Trophoblast cell (in vitro differentiated cells and primary cell): ENCODE measurements around the gene BST2.

Source experiments
- DNase-seq, 2 donors: peaks; one replicate each; pipeline ENCODE4 v3.0.0-alpha.2; 2016
- H2AFZ ChIP-seq: 2 replicates; pipeline ENCODE4 v1.6.1; 2013; ENCODE audit warnings: low read length, moderate library complexity, mild to moderate bottlenecking; ENCODE audit not compliant: insufficient read depth, poor library complexity
- H2AK5ac ChIP-seq: 2 replicates; pipeline ENCODE4 v1.6.1; 2013; ENCODE audit warnings: mild to moderate bottlenecking, low read length
- H2BK120ac ChIP-seq: 2 replicates; pipeline ENCODE4 v1.6.1; 2013; ENCODE audit warnings: low read length, mild to moderate bottlenecking, moderate library complexity; ENCODE audit not compliant: insufficient read depth, poor library complexity
- H2BK12ac ChIP-seq: 2 replicates; pipeline ENCODE4 v1.6.1; 2013; ENCODE audit warnings: mild to moderate bottlenecking, low read length, moderate library complexity
- H2BK5ac ChIP-seq: 2 replicates; pipeline ENCODE4 v1.6.1; 2013; ENCODE audit warnings: low read length, low read depth, moderate library complexity, mild to moderate bottlenecking; ENCODE audit not compliant: poor library complexity
- H3K14ac ChIP-seq: 2 replicates; pipeline ENCODE4 v1.6.1; 2013; ENCODE audit warnings: mild to moderate bottlenecking, low read length
- H3K18ac ChIP-seq: 2 replicates; pipeline ENCODE4 v1.6.1; 2013; ENCODE audit warnings: mild to moderate bottlenecking, low read length
- H3K23ac ChIP-seq: 2 replicates; pipeline ENCODE4 v1.6.1; 2013; ENCODE audit warnings: low read length
- H3K27ac ChIP-seq: 2 replicates; pipeline ENCODE4 v1.5.1; 2013; ENCODE audit warnings: low read depth, mild to moderate bottlenecking, inconsistent platforms, low read length, moderate library complexity
- H3K27me3 ChIP-seq: 2 replicates; pipeline ENCODE4 v1.6.1; 2013; ENCODE audit warnings: inconsistent platforms, mild to moderate bottlenecking, low read length, moderate library complexity; ENCODE audit not compliant: insufficient read depth
- H3K36me3 ChIP-seq, 2 experiments: 1 replicate in 1 of 2; 2 replicates in 1 of 2; pipeline ENCODE4 v1.6.1; 2013; ENCODE audit warnings: low read length in 2 of 2, mild to moderate bottlenecking in 2 of 2, moderate library complexity in 1 of 2; ENCODE audit not compliant: insufficient read depth in 2 of 2, control insufficient read depth in 1 of 2
- H3K4ac ChIP-seq: 2 replicates; pipeline ENCODE4 v1.6.1; 2013; ENCODE audit warnings: low read depth, mild to moderate bottlenecking, low read length, moderate library complexity
- H3K4me1 ChIP-seq, 2 experiments: 1 replicate in 1 of 2; 2 replicates in 1 of 2; pipeline ENCODE4 v1.6.1; 2013; ENCODE audit warnings: low read length in 2 of 2, mild to moderate bottlenecking in 2 of 2, moderate library complexity in 1 of 2; ENCODE audit not compliant: insufficient read depth in 2 of 2, control insufficient read depth in 1 of 2
- H3K4me2 ChIP-seq: 2 replicates; pipeline ENCODE4 v1.6.1; 2013; ENCODE audit warnings: inconsistent platforms, mild to moderate bottlenecking, low read length, moderate library complexity
- H3K4me3 ChIP-seq: 2 replicates; pipeline ENCODE4 v1.5.1; 2013; ENCODE audit warnings: mild to moderate bottlenecking, low read depth, low read length, inconsistent platforms
- H3K79me1 ChIP-seq: one replicate; pipeline ENCODE4 v1.6.1; 2013; ENCODE audit warnings: low read length
- H3K79me2 ChIP-seq: 2 replicates; pipeline ENCODE4 v1.6.1; 2013; ENCODE audit warnings: low read length, mild to moderate bottlenecking; ENCODE audit not compliant: control insufficient read depth, insufficient read depth, poor library complexity
- H3K9ac ChIP-seq: 2 replicates; pipeline ENCODE4 v1.6.1; 2013; ENCODE audit warnings: mild to moderate bottlenecking, low read length
- H3K9me3 ChIP-seq: 2 replicates; pipeline ENCODE4 v1.6.1; 2013; ENCODE audit warnings: low read depth, mild to moderate bottlenecking, control low read depth, inconsistent platforms, low read length; ENCODE audit not compliant: insufficient read depth
- H4K12ac ChIP-seq: 2 replicates; pipeline ENCODE4 v1.6.1; 2013; ENCODE audit warnings: low read depth, mild to moderate bottlenecking, low read length, moderate library complexity
- H4K8ac ChIP-seq: 2 replicates; pipeline ENCODE4 v1.6.1; 2013; ENCODE audit warnings: low read depth, mild to moderate bottlenecking, low read length, moderate library complexity
- H4K91ac ChIP-seq: one replicate; pipeline ENCODE4 v1.6.1; 2013; ENCODE audit warnings: low read depth, mild to moderate bottlenecking, low read length, moderate library complexity
- WGBS: extraction: QIAGEN DNeasy Blood & Tissue Kit; methylation state at CpG from one replicate; pipeline ENCODE4 v1.1.7; 2013; ENCODE audit warnings: missing lambda C conversion rate; ENCODE audit not compliant: insufficient read length, insufficient coverage; ENCODE audit errors: extremely low coverage; 5-methylcytosine and 5-hydroxymethylcytosine counted together

BST2 gene

GRCh38 chr19:17448131-17448967, 42.9 kb upstream of the BST2 start, which contains the start of gene TMEM221:
TMEM221 (minus strand) TSS chr19:17448668; CDS start chr19:17448462, 206 bp downstream.
- no peak within 1 kb of the TSS for H2BK5ac ChIP-seq
- H4K12ac ChIP-seq: peak within 1 kb of the TSS; percentile 16
- H3K36me3 ChIP-seq: no peaks in the 10 kb centered on the region
- H3K9ac ChIP-seq: no peak within 1 kb of the TSS
- H3K27me3 ChIP-seq: peaks cover 16% of the 10 kb centered on the region
- peaks cover 2% of the 10 kb centered on the region for H3K9me3 ChIP-seq
- peak within 1 kb of the TSS; percentile 68 for H3K4me2 ChIP-seq
- H2BK12ac ChIP-seq: no peak within 1 kb of the TSS
- no peak within 1 kb of the TSS for H3K23ac ChIP-seq
- H2BK120ac ChIP-seq: no peak within 1 kb of the TSS
- H3K18ac ChIP-seq: no peak within 1 kb of the TSS
- no CpG with 5 or more reads among the region's 81 CpGs for WGBS
- no peaks in the 10 kb centered on the region for H3K79me1 ChIP-seq
- peaks cover 0 to 2% of the 10 kb centered on the region in 2 experiments for H3K4me1 ChIP-seq
- no peak within 1 kb of the TSS for H4K91ac ChIP-seq
- no peak within 1 kb of the TSS for H3K4ac ChIP-seq
- peak within 1 kb of the TSS; percentile 60 for H3K4me3 ChIP-seq
- H3K79me2 ChIP-seq: no peaks in the 10 kb centered on the region
- DNase-seq: peak in 1 of 2 donors; percentile 37
- no peak within 1 kb of the TSS for H3K27ac ChIP-seq
- peak within 1 kb of the TSS; percentile 43 for H2AFZ ChIP-seq
- H2AK5ac ChIP-seq: no peak within 1 kb of the TSS
- no peak within 1 kb of the TSS for H4K8ac ChIP-seq
- no peak within 1 kb of the TSS for H3K14ac ChIP-seq

DNA sequence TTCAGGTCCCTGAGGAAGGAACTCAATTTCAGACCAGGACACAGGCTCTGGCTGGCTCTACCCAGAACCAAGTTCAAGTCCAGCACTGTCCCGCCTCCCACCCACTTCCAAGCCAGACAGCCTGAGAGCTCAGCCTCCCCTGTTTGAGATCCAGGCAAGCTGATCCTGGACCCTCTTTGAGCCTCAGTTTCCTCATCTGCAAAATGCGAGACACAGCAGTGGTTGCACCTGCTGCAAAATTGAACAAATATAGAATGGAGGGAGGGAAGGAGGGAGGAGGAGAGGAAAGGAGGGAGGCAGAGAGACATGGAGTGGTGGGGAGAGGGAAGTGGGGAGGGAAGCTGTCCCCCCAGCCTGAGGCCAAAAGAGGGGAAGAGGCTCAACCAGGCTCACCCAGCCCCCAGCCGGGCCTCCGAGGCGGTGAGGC, 42.3 kb upstream of the BST2 start:
- WGBS: no CpG with 5 or more reads among the region's 5 CpGs
- no peaks in the 10 kb centered on the region for H3K36me3 ChIP-seq
- no peaks in the 10 kb centered on the region for H3K79me2 ChIP-seq
- no peak overlapping the region for H3K9ac ChIP-seq
- no peak overlapping the region for H3K23ac ChIP-seq
- H2BK120ac ChIP-seq: no peak overlapping the region
- no peaks in the 10 kb centered on the region for H3K9me3 ChIP-seq
- no peak for DNase-seq
- no peak overlapping the region for H3K4ac ChIP-seq
- no peak overlapping the region for H3K4me3 ChIP-seq
- H4K91ac ChIP-seq: no peak overlapping the region
- peaks cover 0 to 2% of the 10 kb centered on the region in 2 experiments for H3K4me1 ChIP-seq
- H4K12ac ChIP-seq: no peak overlapping the region
- H2BK5ac ChIP-seq: no peak overlapping the region
- H4K8ac ChIP-seq: no peak overlapping the region
- no peak overlapping the region for H3K27ac ChIP-seq
- peaks cover 16% of the 10 kb centered on the region for H3K27me3 ChIP-seq
- no peaks in the 10 kb centered on the region for H3K79me1 ChIP-seq
- H3K18ac ChIP-seq: no peak overlapping the region
- H2BK12ac ChIP-seq: no peak overlapping the region
- no peak overlapping the region for H2AK5ac ChIP-seq
- H3K4me2 ChIP-seq: peak overlapping the region; percentile 68
- H2AFZ ChIP-seq: no peak overlapping the region
- H3K14ac ChIP-seq: no peak overlapping the region

DNA sequence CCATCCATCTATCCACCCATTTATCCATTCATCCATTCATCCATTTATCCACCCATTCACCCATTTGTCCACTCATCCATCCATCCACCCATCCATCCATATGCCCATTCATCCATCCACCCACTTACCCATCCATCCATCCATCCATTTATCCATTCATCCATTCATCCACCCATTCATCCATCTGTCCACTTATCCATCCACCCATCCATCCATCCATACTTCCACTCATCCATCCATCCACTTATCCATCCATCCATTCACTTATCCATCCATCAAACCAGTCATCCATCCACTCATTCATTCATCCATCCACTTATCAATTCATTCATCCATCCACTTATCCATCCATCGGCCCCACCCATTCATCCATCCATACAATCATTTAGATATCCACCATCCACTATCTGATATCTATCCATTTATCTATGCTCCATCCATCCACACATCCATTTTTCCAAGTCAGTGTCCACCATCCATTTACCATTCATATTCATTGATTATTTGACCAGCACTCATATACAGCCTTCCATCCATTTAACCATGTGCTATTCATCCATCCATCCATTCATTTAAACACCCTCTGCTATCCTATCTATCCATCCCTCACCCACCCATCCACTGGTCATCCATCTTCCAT, 40.2 kb upstream of the BST2 start:
- no peak overlapping the region for H3K4me2 ChIP-seq
- no peak overlapping the region for H3K14ac ChIP-seq
- H3K9me3 ChIP-seq: no peaks in the 10 kb centered on the region
- H2BK120ac ChIP-seq: no peak overlapping the region
- H3K23ac ChIP-seq: no peak overlapping the region
- H3K79me2 ChIP-seq: no peaks in the 10 kb centered on the region
- no peak overlapping the region for H4K91ac ChIP-seq
- peaks cover 0 to 2% of the 10 kb centered on the region in 2 experiments for H3K4me1 ChIP-seq
- no peaks in the 10 kb centered on the region for H3K36me3 ChIP-seq
- no peak overlapping the region for H3K27ac ChIP-seq
- peaks cover 16% of the 10 kb centered on the region for H3K27me3 ChIP-seq
- H3K4ac ChIP-seq: no peak overlapping the region
- H4K8ac ChIP-seq: no peak overlapping the region
- no peaks in the 10 kb centered on the region for H3K79me1 ChIP-seq
- H2BK12ac ChIP-seq: no peak overlapping the region
- no peak overlapping the region for H2AFZ ChIP-seq
- no peak overlapping the region for H2BK5ac ChIP-seq
- no peak overlapping the region for H3K9ac ChIP-seq
- H3K4me3 ChIP-seq: no peak overlapping the region
- no peak overlapping the region for H2AK5ac ChIP-seq
- DNase-seq: no peak
- H4K12ac ChIP-seq: no peak overlapping the region
- WGBS: 100% methylated on average over 1 of the region's 1 CpG
- no peak overlapping the region for H3K18ac ChIP-seq

DNA sequence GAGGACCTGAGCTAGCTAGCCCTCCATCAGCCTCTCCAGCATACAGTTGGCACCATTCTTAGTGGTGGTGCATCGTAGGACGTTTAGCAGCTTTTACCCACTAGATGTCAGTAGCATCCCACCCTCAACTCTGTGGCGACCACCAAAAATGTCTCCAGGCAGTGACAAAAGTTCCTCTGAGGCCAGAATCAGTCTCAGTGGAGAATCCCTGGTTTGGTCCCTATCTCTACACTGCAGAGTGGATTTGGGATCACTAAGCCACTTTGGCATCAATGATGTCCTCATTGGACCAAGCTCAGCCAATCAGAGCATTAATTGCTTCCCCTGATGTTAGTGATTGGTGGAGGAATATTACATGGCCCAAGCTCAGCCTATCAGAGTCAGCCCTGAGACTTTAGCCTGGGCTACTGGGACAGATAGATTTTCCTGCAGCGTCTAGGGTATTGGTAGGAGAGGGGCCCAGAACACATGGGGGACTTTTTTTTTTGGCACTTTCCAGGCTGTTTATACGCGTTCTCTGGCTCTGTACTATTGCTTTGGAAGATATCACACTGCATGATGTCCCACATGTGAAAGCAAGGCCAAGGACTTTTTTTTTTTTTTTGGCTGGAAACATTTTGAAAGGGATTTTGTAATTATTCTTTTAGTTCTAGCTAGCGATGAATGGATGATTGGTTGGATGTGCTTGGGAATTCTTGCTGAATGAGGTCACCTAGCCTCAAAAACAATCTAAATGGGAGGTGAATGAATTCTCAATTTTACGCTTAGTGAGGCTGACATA, 36.0 kb upstream of the BST2 start:
- no peak overlapping the region for H3K27ac ChIP-seq
- H3K36me3 ChIP-seq: no peaks in the 10 kb centered on the region
- H3K27me3 ChIP-seq: no peaks in the 10 kb centered on the region
- no peak overlapping the region for H3K14ac ChIP-seq
- H3K4me1 ChIP-seq: no peaks in the 10 kb centered on the region
- H3K18ac ChIP-seq: no peak overlapping the region
- DNase-seq: peak in 1 of 2 donors; percentile 37
- H3K9me3 ChIP-seq: peaks cover under 1% of the 10 kb centered on the region
- H3K79me2 ChIP-seq: no peaks in the 10 kb centered on the region
- H3K4me2 ChIP-seq: no peak overlapping the region
- H2BK5ac ChIP-seq: no peak overlapping the region
- no peak overlapping the region for H2AFZ ChIP-seq
- H4K8ac ChIP-seq: no peak overlapping the region
- H3K79me1 ChIP-seq: no peaks in the 10 kb centered on the region
- no CpG with 5 or more reads among the region's 8 CpGs for WGBS
- H2BK12ac ChIP-seq: no peak overlapping the region
- H2BK120ac ChIP-seq: no peak overlapping the region
- H3K9ac ChIP-seq: no peak overlapping the region
- no peak overlapping the region for H2AK5ac ChIP-seq
- no peak overlapping the region for H3K4ac ChIP-seq
- no peak overlapping the region for H3K23ac ChIP-seq
- no peak overlapping the region for H4K12ac ChIP-seq
- no peak overlapping the region for H4K91ac ChIP-seq
- H3K4me3 ChIP-seq: no peak overlapping the region
